PC-3 (cell line): ENCODE data around the gene MCL1. TPM values are rescaled to one million over a fixed set of nuclear protein-coding genes. Genes with fewer than 3 reads are reported as not detected.

Experiments used
- ATAC-seq: fragments of 200-7000 bp; cut with Tn5 transposase; 2 replicates; pipeline ENCODE4 v1.9.1; 2020; ENCODE audit warnings: mild to moderate bottlenecking, moderate library complexity
- BruUV-seq: library from RNA; stranded (reverse); fragments of 400-500 nt; replicated peaks from 2 replicates; lab custom pipeline; 2021; lab: Mats Ljungman, UMichigan
- CTCF ChIA-PET: fragments of 300-600 bp; sonication (Branson Sonifier 250); formaldehyde crosslinking; loops from one replicate; lab custom pipeline; 2022; ENCODE audit warnings: antibody characterized with exemption; lab: Charles Lee
- POLR2A ChIA-PET: fragments of 300-600 bp; sonication (Branson Sonifier 250); formaldehyde crosslinking; loops from one replicate; lab custom pipeline; 2022; ENCODE audit warnings: antibody characterized with exemption; ENCODE audit not compliant: unreplicated experiment; lab: Charles Lee
- DNase-seq: peaks from one replicate; pipeline ENCODE4 v3.0.0-alpha.2; 2015
- H2AFZ ChIP-seq: fragments of 300-600 bp; sonication (generic); 2 replicates; pipeline ENCODE4 v1.6.0; 2016; ENCODE audit warnings: antibody characterized with exemption, low read length
- H3F3A ChIP-seq: fragments of 300-600 bp; sonication (generic); one replicate; pipeline ENCODE4 v1.6.0; 2017; ENCODE audit warnings: antibody characterized with exemption, low read length, control low read depth, mild to moderate bottlenecking; ENCODE audit not compliant: unreplicated experiment
- H3K27ac ChIP-seq: fragments of 300-600 bp; sonication (generic); 2 replicates; pipeline ENCODE4 v1.5.1; 2016; ENCODE audit warnings: mild to moderate bottlenecking, low read length
- H3K27me3 ChIP-seq: fragments of 300-600 bp; sonication (generic); 2 replicates; pipeline ENCODE4 v1.6.1; 2016; ENCODE audit warnings: low read length, mixed read lengths
- H3K36me3 ChIP-seq: fragments of 300-600 bp; sonication (generic); 2 replicates; pipeline ENCODE4 v1.6.1; 2016; ENCODE audit warnings: low read depth, mixed run types, low read length, mixed read lengths
- H3K4me1 ChIP-seq: fragments of 300-600 bp; sonication (generic); 2 replicates; pipeline ENCODE4 v1.5.1; 2016; ENCODE audit warnings: low read length; ENCODE audit not compliant: insufficient read depth
- H3K4me2 ChIP-seq: fragments of 300-600 bp; sonication (generic); 2 replicates; pipeline ENCODE4 v1.6.0; 2016; ENCODE audit warnings: low read length
- H3K4me3 ChIP-seq: fragments of 300-600 bp; sonication (generic); 2 replicates; pipeline ENCODE4 v1.5.1; 2016; ENCODE audit warnings: mild to moderate bottlenecking, low read length, mixed read lengths
- H3K79me2 ChIP-seq: fragments of 300-600 bp; sonication (generic); 2 replicates; pipeline ENCODE4 v1.6.1; 2017; ENCODE audit warnings: low read length, mixed read lengths
- H3K9ac ChIP-seq: fragments of 300-600 bp; sonication (generic); 2 replicates; pipeline ENCODE4 v1.6.0; 2016; ENCODE audit warnings: mild to moderate bottlenecking, low read length
- H3K9me2 ChIP-seq: fragments of 300-600 bp; sonication (generic); replicated peaks from 2 replicates; pipeline ENCODE4 v1.6.1; 2016; ENCODE audit warnings: mixed run types, low read length, mixed read lengths
- H3K9me3 ChIP-seq: fragments of 300-600 bp; sonication (generic); 2 replicates; pipeline ENCODE4 v1.6.1; 2016; ENCODE audit warnings: low read length, mixed read lengths
- H4K20me1 ChIP-seq: fragments of 300-600 bp; sonication (generic); 2 replicates; pipeline ENCODE4 v1.6.1; 2016; ENCODE audit warnings: low read length, mixed read lengths
- EZH2 ChIP-seq: fragments of 300-600 bp; sonication (generic); IDR thresholded peaks from one replicate; pipeline ENCODE4 v1.6.1; 2017; ENCODE audit warnings: antibody characterized with exemption, mild to moderate bottlenecking, low read length; ENCODE audit not compliant: unreplicated experiment
- EZH2phosphoT487 ChIP-seq: fragments of 300-600 bp; sonication (generic); IDR thresholded peaks from 2 replicates; pipeline ENCODE4 v1.6.1; 2018; ENCODE audit warnings: mild to moderate bottlenecking, antibody characterized with exemption, low read length, borderline replicate concordance
- intact Hi-C: fragments of 100-400 bp; cut with micrococcal nuclease; formaldehyde crosslinking; loops from 2 replicates; pipeline ENCODE4 v1.9.0; 2023
- total RNA-seq: library from RNA; depleted of rRNA; stranded (reverse); fragments of >200 nt; gene quantifications from 2 replicates; pipeline ENCODE4 v1.2.3, GENCODE V29; 2014
- TF ChIP-seq, protein P1 (sequence below): fragments of 300-600 bp; sonication (generic); conservative IDR thresholded peaks from 2 replicates; pipeline ENCODE4 v1.5.1; 2017; ENCODE audit warnings: antibody characterized with exemption, low read depth, mild to moderate bottlenecking, low read length

The MCL1 gene
- total RNA-seq, 1 experiment from 2014 or later, result 285 TPM

DNA sequence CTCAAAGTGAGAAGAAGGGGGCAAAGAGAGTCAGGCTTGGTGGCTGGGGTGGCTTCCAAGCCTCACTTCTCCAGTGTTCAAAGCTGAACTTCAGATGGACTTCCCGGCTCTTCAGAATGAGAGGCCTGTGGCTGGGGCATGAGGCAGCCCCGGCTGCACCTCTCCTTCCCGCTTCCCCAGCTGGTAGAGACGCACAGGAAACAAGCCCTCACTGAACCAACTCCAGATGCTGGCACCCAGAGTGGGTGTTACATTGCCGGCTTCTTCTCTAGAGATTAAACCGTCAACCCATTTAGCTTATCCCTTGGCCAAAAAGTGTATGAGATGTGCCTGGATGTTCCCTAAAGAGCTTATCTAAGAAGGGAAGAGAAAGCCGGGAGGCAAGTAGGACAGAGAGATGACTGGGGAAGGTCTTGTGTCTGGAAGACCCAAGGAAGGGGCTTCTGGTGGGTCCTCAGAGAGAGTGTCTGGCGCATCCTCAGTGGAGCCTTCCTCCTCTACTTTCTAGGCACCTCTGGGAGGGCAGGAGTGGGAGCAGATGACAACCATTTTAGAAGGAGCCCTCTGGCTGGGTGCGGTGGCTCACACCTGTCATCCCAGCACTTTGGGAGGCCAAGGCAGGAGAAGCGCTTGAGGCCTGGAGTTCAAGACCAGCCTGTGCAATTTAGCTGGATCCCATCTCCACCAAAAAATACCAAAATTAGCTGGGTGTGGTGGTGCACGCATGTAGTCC, 28.2 kb downstream of the MCL1 start:
- POLR2A ChIA-PET, result interaction anchor here (0.6 to 0.7 kb wide), 2 partner anchors 162 to 730 kb away, joined by 4 to 8 read pairs; no protein-coding TSS in a partner anchor
- CTCF ChIA-PET, result interaction anchor here (0.6 kb wide), 1 partner anchor 32 kb away, joined by 3 read pairs; no protein-coding TSS in a partner anchor

GRCh38 chr1:150550222-150551050, 29.0 kb downstream of the MCL1 start:
- ChIA-PET CTCF (no interaction called here), POLR2A (no interaction called here)
- Histone ChIP-seq H3K4me3 (no peak overlapping the region), H3F3A (no peaks in the 10 kb centered on the region), H3K27ac (no peak overlapping the region), H3K4me1 (peaks cover 20% of the 10 kb centered on the region), H2AFZ (no peak overlapping the region), H3K9ac (no peak overlapping the region), H4K20me1 (no peaks in the 10 kb centered on the region), H3K36me3 (no peaks in the 10 kb centered on the region), H3K9me3 (no peaks in the 10 kb centered on the region), H3K4me2 (no peak overlapping the region), H3K27me3 (no peaks in the 10 kb centered on the region), H3K79me2 (no peaks in the 10 kb centered on the region), H3K9me2 (no peaks in the 10 kb centered on the region)
- DNase-seq (no peak), ATAC-seq (no peak)
- intact Hi-C loops, result no loop called here
- TF ChIP-seq EZH2 (no peak), EZH2phosphoT487 (no peak)
- TF ChIP-seq, protein P1, sequence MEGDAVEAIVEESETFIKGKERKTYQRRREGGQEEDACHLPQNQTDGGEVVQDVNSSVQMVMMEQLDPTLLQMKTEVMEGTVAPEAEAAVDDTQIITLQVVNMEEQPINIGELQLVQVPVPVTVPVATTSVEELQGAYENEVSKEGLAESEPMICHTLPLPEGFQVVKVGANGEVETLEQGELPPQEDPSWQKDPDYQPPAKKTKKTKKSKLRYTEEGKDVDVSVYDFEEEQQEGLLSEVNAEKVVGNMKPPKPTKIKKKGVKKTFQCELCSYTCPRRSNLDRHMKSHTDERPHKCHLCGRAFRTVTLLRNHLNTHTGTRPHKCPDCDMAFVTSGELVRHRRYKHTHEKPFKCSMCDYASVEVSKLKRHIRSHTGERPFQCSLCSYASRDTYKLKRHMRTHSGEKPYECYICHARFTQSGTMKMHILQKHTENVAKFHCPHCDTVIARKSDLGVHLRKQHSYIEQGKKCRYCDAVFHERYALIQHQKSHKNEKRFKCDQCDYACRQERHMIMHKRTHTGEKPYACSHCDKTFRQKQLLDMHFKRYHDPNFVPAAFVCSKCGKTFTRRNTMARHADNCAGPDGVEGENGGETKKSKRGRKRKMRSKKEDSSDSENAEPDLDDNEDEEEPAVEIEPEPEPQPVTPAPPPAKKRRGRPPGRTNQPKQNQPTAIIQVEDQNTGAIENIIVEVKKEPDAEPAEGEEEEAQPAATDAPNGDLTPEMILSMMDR, result no peak
- BruUV-seq, result no TSS peak

More for the DNA sequence above, 28.2 kb downstream of the MCL1 start:
- no peak for ATAC-seq
- no peaks in the 10 kb centered on the region for H3K27me3 ChIP-seq
- H3K9ac ChIP-seq, result no peak overlapping the region
- TF ChIP-seq EZH2, result no peak
- TF ChIP-seq, protein P1, result no peak
- TF ChIP-seq EZH2phosphoT487, result no peak
- no peaks in the 10 kb centered on the region for H3F3A ChIP-seq
- H3K27ac ChIP-seq, result no peak overlapping the region
- H3K4me3 ChIP-seq, result no peak overlapping the region
- H3K9me2 ChIP-seq, result no peaks in the 10 kb centered on the region
- no peak for DNase-seq
- H3K9me3 ChIP-seq, result no peaks in the 10 kb centered on the region
- H4K20me1 ChIP-seq, result no peaks in the 10 kb centered on the region
- H3K36me3 ChIP-seq, result no peaks in the 10 kb centered on the region
- no peaks in the 10 kb centered on the region for H3K79me2 ChIP-seq
- no peak overlapping the region for H2AFZ ChIP-seq
- no peak overlapping the region for H3K4me2 ChIP-seq
- intact Hi-C loops, result no loop called here
- no TSS peak for BruUV-seq
- H3K4me1 ChIP-seq, result peaks cover 20% of the 10 kb centered on the region
